Measurements from ENCODE around the gene REPS1. TPM values are rescaled to one million over a fixed set of nuclear protein-coding genes. Genes with fewer than 3 reads are reported as not detected.
"Not testable (repeated sequence)": the region's sequence is repeated elsewhere in the genome, so short reads cannot be mapped to it uniquely, and the experiment has no call there.

The REPS1 gene
- total RNA-seq, 4 donors from 2014 or later, result 33.5 to 74.4 (median 48.6) TPM

DNA sequence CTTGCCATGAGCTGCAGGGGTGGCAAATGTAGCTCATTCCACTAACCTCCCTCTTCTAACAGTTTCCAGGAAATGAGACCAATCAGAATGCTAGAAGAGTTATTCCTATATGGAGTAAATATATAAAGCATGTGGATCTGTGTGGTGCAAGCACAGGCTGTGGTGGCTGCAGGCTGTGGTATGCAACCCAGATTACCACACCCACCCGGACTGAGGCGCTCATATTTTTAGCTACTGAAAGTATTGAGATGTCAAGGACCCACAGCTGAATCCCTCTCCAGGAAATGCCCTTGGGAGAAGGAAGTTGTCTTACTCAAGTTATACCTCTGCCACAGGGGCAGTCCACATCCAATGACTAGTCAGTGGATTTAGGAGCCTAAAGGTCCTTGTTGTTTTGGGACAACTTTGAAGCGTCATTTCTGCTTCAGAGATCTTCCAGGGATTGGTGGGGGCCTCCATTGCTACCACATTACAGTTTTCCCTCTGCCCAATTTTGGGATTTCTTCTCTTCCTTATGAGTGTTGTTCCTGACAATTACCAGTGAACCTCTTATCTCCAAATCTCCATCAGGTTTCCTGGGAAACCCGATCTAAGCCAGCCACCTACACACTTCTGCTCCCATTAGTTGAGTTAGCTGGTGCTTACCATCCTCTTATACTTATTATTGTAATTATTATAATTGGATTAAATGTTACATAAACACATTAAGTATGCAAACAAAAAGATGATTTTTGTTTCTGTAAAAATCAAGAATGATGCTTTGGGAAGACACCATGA, 12.1 kb upstream of the REPS1 start:
- TF ChIP-seq EP300 (IDR thresholded peaks at IDR 0.05; ENCODE audit: low read depth) (no peak), POLR2AphosphoS5 (IDR thresholded peaks at IDR 0.05) (no peak), POLR2A (IDR thresholded peaks at IDR 0.05) (no peak)
- TF ChIP-seq, protein P1, sequence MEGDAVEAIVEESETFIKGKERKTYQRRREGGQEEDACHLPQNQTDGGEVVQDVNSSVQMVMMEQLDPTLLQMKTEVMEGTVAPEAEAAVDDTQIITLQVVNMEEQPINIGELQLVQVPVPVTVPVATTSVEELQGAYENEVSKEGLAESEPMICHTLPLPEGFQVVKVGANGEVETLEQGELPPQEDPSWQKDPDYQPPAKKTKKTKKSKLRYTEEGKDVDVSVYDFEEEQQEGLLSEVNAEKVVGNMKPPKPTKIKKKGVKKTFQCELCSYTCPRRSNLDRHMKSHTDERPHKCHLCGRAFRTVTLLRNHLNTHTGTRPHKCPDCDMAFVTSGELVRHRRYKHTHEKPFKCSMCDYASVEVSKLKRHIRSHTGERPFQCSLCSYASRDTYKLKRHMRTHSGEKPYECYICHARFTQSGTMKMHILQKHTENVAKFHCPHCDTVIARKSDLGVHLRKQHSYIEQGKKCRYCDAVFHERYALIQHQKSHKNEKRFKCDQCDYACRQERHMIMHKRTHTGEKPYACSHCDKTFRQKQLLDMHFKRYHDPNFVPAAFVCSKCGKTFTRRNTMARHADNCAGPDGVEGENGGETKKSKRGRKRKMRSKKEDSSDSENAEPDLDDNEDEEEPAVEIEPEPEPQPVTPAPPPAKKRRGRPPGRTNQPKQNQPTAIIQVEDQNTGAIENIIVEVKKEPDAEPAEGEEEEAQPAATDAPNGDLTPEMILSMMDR (IDR thresholded peaks at IDR 0.05), result no peak
- Histone ChIP-seq H3K4me3 (no peak overlapping the region), H3K27me3 (no peaks in the 10 kb centered on the region), H3K4me1 (peaks cover 0 to 4% (median 0%) of the 10 kb centered on the region in 4 donors), H3K27ac (no peak overlapping the region), H3K9me3 (no peaks in the 10 kb centered on the region), H3K36me3 (no peaks in the 10 kb centered on the region)
- intact Hi-C loops (cut with DNase I; ENCODE audit: low total_unique reads), result no loop called here
- no peak for DNase-seq
- in situ Hi-C loops (cut with MboI; ENCODE audit: low pct_ligation_motif_present in 1 of 4, low pct_unique_long_range_greater_than_20kb in 1 of 4, low sequenced_read_pairs in 3 of 4), result loop anchor here in 1 of 4 donors (5.0 kb wide), 1 partner anchor 183 kb away; no protein-coding TSS in a partner anchor
- 76 to 91% methylated on average over 2 to 4 of the region's 4 CpGs for WGBS, 2 donors (ENCODE audit: low coverage in 1 of 2)

DNA sequence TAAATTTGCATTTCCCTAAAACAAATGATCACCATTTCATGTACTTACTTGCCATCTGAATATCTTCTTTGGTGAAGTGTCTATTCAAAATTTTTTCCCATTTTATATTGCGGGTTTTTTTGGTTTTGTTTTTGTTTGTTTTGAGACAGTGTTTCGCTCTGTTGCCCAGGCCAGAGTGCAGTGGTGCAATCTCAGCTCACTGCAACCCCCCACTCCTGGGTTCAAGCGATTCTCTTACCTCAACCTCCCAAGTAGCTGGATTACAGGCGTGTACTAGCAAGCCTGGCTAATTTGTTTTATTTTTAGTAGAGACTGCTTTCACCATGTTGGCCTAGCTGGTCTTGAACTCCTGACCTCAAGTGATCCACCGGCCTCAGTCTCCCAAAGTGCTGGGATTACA, 9.1 kb upstream of the REPS1 start:
- peaks cover 0 to 19% (median 4%) of the 10 kb centered on the region in 4 donors for H3K4me1 ChIP-seq
- in situ Hi-C loops (cut with MboI; ENCODE audit: low pct_ligation_motif_present in 1 of 4, low pct_unique_long_range_greater_than_20kb in 1 of 4, low sequenced_read_pairs in 3 of 4), result loop anchor here in 1 of 4 donors (5.0 kb wide), 1 partner anchor 180 kb away; no protein-coding TSS in a partner anchor
- 87 to 93% methylated on average over 3 to 5 of the region's 5 CpGs for WGBS, 2 donors (ENCODE audit: low coverage in 1 of 2)

DNA sequence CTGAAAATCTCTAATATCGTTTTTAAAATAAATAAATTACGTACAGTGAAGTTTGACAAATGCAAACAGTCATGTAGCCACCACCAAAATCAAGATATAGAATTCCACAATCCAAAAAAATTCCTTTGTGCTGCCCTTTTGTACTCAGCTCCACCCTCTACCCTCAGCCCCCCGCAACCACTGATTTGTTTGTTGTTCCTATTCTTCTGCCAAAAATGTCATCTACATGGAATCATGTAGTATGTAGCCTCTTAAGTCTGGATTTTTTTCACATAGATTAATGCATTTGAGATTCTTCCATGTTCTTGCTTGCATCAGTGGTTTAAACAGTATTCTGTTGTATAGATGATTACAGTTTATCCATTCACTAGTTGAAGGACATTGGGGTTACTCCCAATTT, 8.5 kb upstream of the REPS1 start:
- intact Hi-C loops (cut with DNase I; ENCODE audit: low total_unique reads), result no loop called here
- no peak overlapping the region for H3K4me3 ChIP-seq
- H3K27ac ChIP-seq, result no peak overlapping the region
- H3K27me3 ChIP-seq, result no peaks in the 10 kb centered on the region
- WGBS, 2 donors (ENCODE audit: low coverage in 1 of 2), result 83 to 84% methylated on average over 3 of the region's 3 CpGs
- TF ChIP-seq POLR2A (IDR thresholded peaks at IDR 0.05) (no peak), POLR2AphosphoS5 (IDR thresholded peaks at IDR 0.05) (no peak), EP300 (IDR thresholded peaks at IDR 0.05; ENCODE audit: low read depth) (no peak)
- TF ChIP-seq, protein P1 (IDR thresholded peaks at IDR 0.05), result no peak
- no peaks in the 10 kb centered on the region for H3K36me3 ChIP-seq
- H3K4me1 ChIP-seq, result peaks cover 0 to 19% (median 4%) of the 10 kb centered on the region in 4 donors
- no peak for DNase-seq
- no peaks in the 10 kb centered on the region for H3K9me3 ChIP-seq
- in situ Hi-C loops (cut with MboI; ENCODE audit: low pct_ligation_motif_present in 1 of 4, low pct_unique_long_range_greater_than_20kb in 1 of 4, low sequenced_read_pairs in 3 of 4), result loop anchor here in 1 of 4 donors (5.0 kb wide), 1 partner anchor 179 kb away; no protein-coding TSS in a partner anchor

More for the DNA sequence above, 9.1 kb upstream of the REPS1 start:
- H3K27ac ChIP-seq, result no peak overlapping the region
- H3K36me3 ChIP-seq, result no peaks in the 10 kb centered on the region
- TF ChIP-seq, protein P1 (IDR thresholded peaks at IDR 0.05), result no peak
- TF ChIP-seq POLR2A (IDR thresholded peaks at IDR 0.05), result no peak
- TF ChIP-seq POLR2AphosphoS5 (IDR thresholded peaks at IDR 0.05), result no peak
- TF ChIP-seq EP300 (IDR thresholded peaks at IDR 0.05; ENCODE audit: low read depth), result no peak
- no peaks in the 10 kb centered on the region for H3K27me3 ChIP-seq
- H3K9me3 ChIP-seq, result no peaks in the 10 kb centered on the region
- no peak overlapping the region for H3K4me3 ChIP-seq
- DNase-seq, result no peak
- intact Hi-C loops (cut with DNase I; ENCODE audit: low total_unique reads), result no loop called here

DNA sequence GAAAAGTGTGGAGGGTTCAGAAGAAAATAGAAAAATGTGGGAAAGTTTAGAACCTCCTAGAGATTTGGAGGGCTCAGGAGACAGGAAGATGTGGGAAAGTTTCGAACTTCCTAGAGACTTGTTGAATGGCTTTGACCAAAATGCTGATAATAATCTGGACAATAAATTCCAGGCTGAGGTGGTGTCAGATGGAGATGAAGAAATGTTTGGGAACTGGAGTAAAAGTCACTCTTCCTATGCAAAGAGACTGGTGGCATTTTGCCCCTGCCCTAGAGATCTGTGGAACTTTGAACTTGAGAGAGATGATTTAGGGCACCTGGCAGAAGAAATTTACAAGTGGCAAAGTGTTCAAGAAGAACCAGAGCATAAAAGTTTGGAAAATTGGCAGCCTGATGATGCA, 5.4 kb upstream of the REPS1 start:
- intact Hi-C loops (cut with DNase I; ENCODE audit: low total_unique reads); H3K4me3 ChIP-seq; H3K9me3 ChIP-seq; H3K27me3 ChIP-seq; DNase-seq; in situ Hi-C loops (cut with MboI; ENCODE audit: low pct_ligation_motif_present in 1 of 4, low pct_unique_long_range_greater_than_20kb in 1 of 4, low sequenced_read_pairs in 3 of 4); H3K36me3 ChIP-seq: not testable (repeated sequence)
- H3K27ac ChIP-seq, result peak overlapping the region in 1 of 4 donors; percentile 30
- WGBS, 2 donors (ENCODE audit: low coverage in 1 of 2), result 46 to 60% methylated on average over 1 of the region's 1 CpG
- H3K4me1 ChIP-seq, result peaks cover 6 to 30% (median 11%) of the 10 kb centered on the region in 4 donors

DNA sequence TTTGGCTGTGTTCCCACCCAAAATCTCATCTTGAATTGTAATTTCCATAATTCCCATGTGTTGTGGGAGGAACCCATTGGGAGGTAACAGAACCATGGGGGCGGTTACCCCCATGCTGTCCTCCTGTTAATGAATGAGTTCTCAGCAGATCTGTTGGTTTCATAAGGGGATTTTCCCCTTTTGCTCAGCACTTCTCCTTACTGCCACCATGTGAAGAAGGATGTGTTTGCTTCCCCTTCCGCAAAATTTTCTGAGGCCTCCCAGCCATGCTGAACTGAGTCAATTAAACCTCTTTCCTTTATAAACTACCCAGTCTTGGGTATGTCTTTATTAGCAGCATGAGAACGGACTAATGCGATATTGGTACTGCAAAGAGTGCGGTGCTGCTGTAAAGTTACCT, 4.9 kb upstream of the REPS1 start:
- Histone ChIP-seq H3K27ac (peak overlapping the region in 1 of 4 donors; percentile 30), H3K4me1 (peaks cover 7 to 32% (median 11%) of the 10 kb centered on the region in 4 donors)
- H3K4me3 ChIP-seq; H3K9me3 ChIP-seq; DNase-seq; in situ Hi-C loops (cut with MboI; ENCODE audit: low pct_ligation_motif_present in 1 of 4, low pct_unique_long_range_greater_than_20kb in 1 of 4, low sequenced_read_pairs in 3 of 4); H3K36me3 ChIP-seq; H3K27me3 ChIP-seq; intact Hi-C loops (cut with DNase I; ENCODE audit: low total_unique reads): not testable (repeated sequence)
- 90 to 92% methylated on average over 5 of the region's 5 CpGs for WGBS, 2 donors (ENCODE audit: low coverage in 1 of 2)

Measured in transverse colon (tissue), 4 donors.